Motor neuron (in vitro differentiated cells): ENCODE data around the gene MCC. TPM values are rescaled to one million over a fixed set of nuclear protein-coding genes. Genes with fewer than 3 reads are reported as not detected.

ENCODE experiments used
- ATAC-seq, 8 experiments: fragments of 200-7000 bp; cut with Tn5 transposase; replicated peaks in 6 of 8; 2 replicates each; pipeline ENCODE4 v1.8.0; 2021; ENCODE audit warnings: mild to moderate bottlenecking in 8 of 8, moderate library complexity in 8 of 8
- H3K27ac ChIP-seq, 2 donors: fragments of 250-450 bp; sonication (Bioruptor Pico); 2 replicates each; pipeline ENCODE4 v1.9.0; 2021; ENCODE audit warnings: antibody characterized with exemption in 2 of 2, mild to moderate bottlenecking in 2 of 2, moderate library complexity in 1 of 2
- H3K4me1 ChIP-seq, 2 donors: fragments of 250-450 bp; sonication (Bioruptor Pico); replicated peaks in 1 of 2; 2 replicates each; pipeline ENCODE4 v1.6.1; 2021; ENCODE audit warnings: antibody characterized with exemption in 2 of 2, mild to moderate bottlenecking in 2 of 2, moderate library complexity in 1 of 2
- H3K4me3 ChIP-seq, 5 donors: fragments of 250-450 bp; sonication (Bioruptor Pico); 2 replicates each; pipeline ENCODE4 v1.9.0; 2021; ENCODE audit warnings: antibody characterized with exemption in 5 of 5, mild to moderate bottlenecking in 5 of 5, moderate library complexity in 4 of 5
- whole genome bisulfite sequencing, 10 experiments: fragments of 450-650 bp; shearing (Covaris generic); methylation state at CpG; one replicate each; pipeline ENCODE4 v1.0.0; 2022; 5-methylcytosine and 5-hydroxymethylcytosine counted together
- in situ Hi-C, 9 experiments: fragments of 400-800 bp; cut with MboI; loops; one replicate each; pipeline ENCODE4 v1.15.0; 2021; ENCODE audit warnings: low sequenced_read_pairs in 9 of 9, low pct_unique_long_range_greater_than_20kb in 2 of 9; ENCODE audit not compliant: unreplicated experiment in 9 of 9
- total RNA-seq, 8 experiments: library from RNA; unstranded; fragments of 300-600 nt; gene quantifications; 2 replicates each; pipeline versions ENCODE4 v1.2.3 to v1.2.4, GENCODE V29; 2022

MCC gene
- total RNA-seq, 8 experiments from 2014 or later: 6.7 to 66.0 (median 12.2) TPM

DNA sequence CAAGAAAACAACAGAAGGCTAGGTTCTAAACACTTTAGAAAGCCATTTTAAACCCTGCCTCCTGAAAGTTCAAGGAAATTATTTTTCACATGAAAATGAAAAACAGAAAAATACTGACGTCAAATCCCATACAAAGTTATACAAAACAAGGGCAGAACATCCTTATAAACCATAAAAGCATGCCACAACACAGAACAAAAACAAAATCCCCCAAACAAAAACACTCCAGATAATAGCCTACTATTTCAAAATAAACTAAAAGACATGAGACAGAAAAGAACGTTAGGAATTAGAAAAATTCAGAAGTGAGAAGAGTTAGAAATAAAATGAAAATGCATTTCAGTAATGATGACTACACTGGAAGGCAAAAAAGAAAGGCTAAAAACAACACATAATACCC is 338.0 kb downstream of the MCC start:
- 43 to 100% (median 87%) methylated on average over 1 to 2 of the region's 2 CpGs for WGBS, 10 experiments
- Histone ChIP-seq H3K27ac (no peak overlapping the region), H3K4me3 (no peak overlapping the region), H3K4me1 (peaks cover 2 to 9% of the 10 kb centered on the region in 2 donors)
- no peak for ATAC-seq
- in situ Hi-C loops: no loop called here

DNA sequence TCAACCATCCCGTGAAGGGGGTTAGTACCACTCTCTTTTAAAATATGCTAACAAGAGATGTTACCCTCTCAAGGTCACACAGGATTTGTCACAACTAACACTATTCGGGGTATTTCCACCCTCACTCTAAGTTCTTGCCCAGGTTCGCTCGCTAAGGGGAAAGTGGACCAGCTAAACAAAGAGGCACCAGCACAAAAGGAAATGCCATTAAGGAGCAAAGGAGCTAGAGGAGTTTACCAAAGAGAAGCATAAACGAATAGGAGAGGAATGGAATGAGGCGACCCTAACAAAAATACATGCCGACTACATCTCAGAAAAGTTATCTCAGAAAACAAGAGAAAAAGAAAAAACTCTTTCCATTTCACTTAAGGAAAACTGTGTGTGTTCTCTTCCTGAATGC is 340.7 kb downstream of the MCC start:
- H3K4me1 ChIP-seq: peaks cover 2 to 12% of the 10 kb centered on the region in 2 donors
- no peak for ATAC-seq
- no peak overlapping the region for H3K27ac ChIP-seq
- in situ Hi-C loops: no loop called here
- no peak overlapping the region for H3K4me3 ChIP-seq
- WGBS, 10 experiments: 40 to 100% (median 90%) methylated on average over 1 to 7 of the region's 7 CpGs

DNA sequence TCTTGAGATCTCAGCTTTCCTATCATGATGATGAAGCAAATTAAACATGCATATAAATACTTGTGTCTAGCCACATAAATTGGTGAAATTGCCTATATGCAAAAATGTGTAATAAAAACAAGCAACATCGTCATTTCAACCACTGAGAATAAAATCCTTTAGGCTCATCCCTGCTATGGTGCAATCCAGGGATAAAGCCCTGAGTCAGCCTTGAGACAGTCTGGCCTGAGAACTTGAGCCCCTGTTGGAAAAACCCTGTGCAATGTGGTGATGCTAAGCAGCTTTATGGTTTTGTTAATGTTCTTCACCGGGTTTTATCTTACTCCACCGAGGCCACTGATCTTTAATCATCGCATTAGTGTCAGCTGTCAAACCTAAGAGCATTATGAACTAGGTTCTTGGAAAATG is 341.1 kb downstream of the MCC start:
- no peak overlapping the region for H3K4me3 ChIP-seq
- ATAC-seq: peak in 5 of 8 experiments; percentile 37 to 95 (median 85)
- in situ Hi-C loops: no loop called here
- 0 to 76% (median 33%) methylated on average over 1 to 4 of the region's 4 CpGs for WGBS, 10 experiments
- H3K4me1 ChIP-seq: peaks cover 2 to 12% of the 10 kb centered on the region in 2 donors
- no peak overlapping the region for H3K27ac ChIP-seq

DNA sequence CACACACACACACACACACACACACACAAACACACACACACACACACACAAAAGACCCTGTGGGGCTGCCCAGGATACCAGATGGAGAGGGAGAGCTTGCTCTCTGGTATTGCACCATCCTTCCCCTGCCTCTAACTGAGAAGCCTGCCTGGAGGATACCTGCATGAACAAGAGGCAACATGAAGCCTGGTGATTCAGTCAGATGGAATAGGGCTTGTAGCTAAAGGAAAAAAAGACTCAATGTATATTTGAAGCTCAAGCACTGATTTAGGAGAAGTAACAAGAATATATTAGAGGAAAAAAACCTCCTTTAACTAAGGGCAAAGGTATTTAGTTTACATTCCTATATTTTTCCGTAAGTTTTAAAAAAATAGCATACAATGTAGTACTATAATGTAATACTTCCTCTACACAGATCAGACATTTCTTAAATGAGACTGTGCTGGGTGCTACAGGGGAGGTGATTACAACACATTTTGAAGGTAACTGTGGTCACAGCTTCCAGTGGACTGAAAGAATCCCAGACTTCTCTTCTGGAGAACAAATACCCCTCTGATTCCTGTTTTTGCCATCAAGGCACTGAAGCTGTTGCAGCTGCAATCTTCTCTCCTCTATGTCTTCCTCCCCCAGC is 342.4 kb downstream of the MCC start:
- in situ Hi-C loops: no loop called here

DNA sequence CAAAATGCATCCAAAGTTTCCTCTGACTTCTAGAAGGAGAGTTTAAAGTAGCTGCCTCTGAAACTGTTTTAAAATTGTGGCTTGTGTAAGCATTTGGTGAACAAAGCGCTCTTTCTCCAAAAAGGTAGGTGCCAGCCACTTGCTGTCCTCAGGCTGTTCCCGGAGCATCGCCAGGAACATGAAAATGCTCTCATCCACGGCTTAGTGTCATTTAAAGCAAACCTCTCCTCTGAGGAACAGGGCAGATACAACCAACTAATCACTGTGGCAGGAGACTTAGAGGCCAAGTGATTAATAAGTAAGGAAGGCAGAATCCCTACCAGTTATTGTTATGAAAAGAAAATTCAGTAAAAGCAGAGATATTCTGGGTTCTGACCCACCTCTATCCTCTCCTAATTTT is 346.1 kb downstream of the MCC start:
- peaks cover 2 to 7% of the 10 kb centered on the region in 2 donors for H3K4me1 ChIP-seq
- WGBS, 10 experiments: 39 to 100% (median 75%) methylated on average over 1 to 4 of the region's 4 CpGs; no CpG with 5 or more reads in 4 of the 10 experiments
- in situ Hi-C loops: no loop called here
- H3K4me3 ChIP-seq: no peak overlapping the region
- no peak for ATAC-seq
- H3K27ac ChIP-seq: no peak overlapping the region

More for the DNA sequence above, 342.4 kb downstream of the MCC start:
- H3K4me3 ChIP-seq: no peak overlapping the region
- no peak overlapping the region for H3K27ac ChIP-seq
- 0 to 100% (median 36%) methylated on average over 1 of the region's 1 CpG; no CpG with 5 or more reads in 3 of the 10 experiments for WGBS, 10 experiments
- H3K4me1 ChIP-seq: peaks cover 2 to 12% of the 10 kb centered on the region in 2 donors
- ATAC-seq: peak in 2 of 8 experiments; percentile 40 to 45

DNA sequence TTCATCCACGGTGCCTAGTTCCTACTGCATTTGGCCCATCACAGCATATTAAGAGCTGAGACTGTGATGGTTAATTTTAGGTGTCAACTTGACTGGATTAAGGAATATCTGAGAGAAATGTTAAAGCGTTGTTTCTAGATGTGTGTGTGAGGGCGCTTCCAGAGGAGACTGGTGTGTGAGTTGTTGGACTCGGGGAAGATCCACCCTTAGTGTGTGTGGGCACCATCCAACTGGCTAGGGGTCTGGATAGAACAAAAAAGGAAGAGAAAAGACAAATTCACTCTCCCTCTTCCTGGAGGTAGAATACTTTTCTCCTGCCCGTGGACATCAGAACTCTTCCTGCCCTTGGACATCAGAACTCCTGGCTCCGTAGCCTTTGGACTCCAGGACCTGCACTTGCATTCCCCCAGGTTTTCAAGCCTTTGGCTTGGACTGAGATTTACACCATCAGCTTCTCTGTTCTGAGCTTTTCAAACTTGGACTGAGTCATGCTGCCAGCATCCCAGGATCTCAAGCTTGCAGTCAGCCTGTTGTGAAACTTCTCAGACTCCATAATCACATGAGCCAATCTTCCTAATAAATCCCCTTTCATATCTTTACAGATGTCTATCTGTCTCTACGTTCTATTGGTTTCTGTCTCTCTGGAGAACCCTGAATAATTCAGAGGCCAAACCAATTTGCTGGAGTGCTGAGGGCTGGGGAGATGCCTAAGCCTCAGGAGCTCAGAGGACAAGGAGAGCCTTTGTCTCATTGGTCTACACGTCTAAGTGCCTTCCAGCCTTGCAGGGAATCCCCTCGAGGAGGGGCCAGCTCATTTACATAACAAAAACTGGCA is 347.2 kb downstream of the MCC start:
- H3K27ac ChIP-seq: no peak overlapping the region
- in situ Hi-C loops: no loop called here
- no peak overlapping the region for H3K4me3 ChIP-seq
- peak in 6 of 8 experiments; percentile 23 to 91 (median 62) for ATAC-seq
- WGBS, 10 experiments: 27 to 81% (median 50%) methylated on average over 2 to 6 of the region's 9 CpGs; no CpG with 5 or more reads in 1 of the 10 experiments
- peaks cover 2 to 3% of the 10 kb centered on the region in 2 donors for H3K4me1 ChIP-seq

DNA sequence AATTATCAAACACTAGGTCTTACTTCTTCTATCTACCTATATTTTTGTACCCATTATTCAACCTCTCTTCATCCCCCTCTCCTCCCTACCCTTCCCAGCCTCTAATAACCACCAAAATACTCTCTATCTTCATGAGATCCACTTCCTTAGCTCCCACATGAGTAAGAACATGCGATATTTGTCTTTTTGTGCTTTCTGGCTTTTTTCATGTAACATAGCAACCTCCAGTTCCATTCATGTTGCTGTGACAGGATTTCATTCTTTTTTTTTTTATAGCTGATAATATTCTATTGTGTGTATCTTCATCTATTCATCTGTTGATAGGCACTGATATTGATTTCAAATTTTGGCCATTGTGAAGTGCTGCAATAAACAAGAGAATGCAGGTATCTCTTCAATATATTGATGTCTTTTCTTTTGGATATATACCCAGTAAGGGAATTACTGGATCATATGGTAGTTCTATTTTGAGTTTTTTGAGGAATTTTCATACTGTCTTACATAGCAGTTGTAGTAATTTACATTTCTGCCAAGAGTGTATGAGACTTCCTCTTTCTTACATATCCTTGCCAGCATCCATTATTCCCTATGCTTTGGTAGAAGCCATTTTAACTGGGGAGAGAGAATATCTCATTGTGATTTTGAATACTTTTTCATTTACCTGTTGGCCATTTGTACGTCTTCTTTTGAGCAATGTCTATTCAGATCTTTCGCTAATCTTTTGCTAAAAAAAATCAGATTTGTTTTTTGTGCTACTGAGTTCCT is 354.9 kb downstream of the MCC start:
- Histone ChIP-seq H3K4me1 (no peaks in the 10 kb centered on the region), H3K4me3 (no peak overlapping the region), H3K27ac (no peak overlapping the region)
- WGBS, 10 experiments: 80 to 100% (median 93%) methylated on average over 1 to 3 of the region's 3 CpGs; no CpG with 5 or more reads in 1 of the 10 experiments
- ATAC-seq: no peak
- in situ Hi-C loops: no loop called here

DNA sequence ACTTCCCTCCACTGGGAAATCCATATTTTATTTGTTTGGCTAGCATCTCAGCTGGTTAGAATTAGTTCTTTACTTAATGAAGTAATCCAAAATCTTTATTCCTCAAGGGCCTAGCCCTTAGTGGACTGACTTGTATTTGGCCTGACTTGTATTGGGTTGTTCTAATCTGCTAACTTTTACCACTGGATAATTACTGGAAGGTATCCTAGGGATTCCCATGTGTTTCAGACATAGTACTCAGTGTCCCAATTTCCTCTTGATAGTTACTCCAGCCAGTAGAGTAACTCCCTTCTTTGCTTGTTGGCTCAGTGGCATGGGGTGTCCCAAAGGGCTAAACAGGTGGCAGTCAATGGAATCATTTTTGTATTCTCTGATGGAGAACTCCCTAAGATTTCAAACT is 355.7 kb downstream of the MCC start:
- in situ Hi-C loops: no loop called here
- no peak for ATAC-seq
- H3K4me1 ChIP-seq: no peaks in the 10 kb centered on the region
- no peak overlapping the region for H3K4me3 ChIP-seq
- H3K27ac ChIP-seq: no peak overlapping the region

DNA sequence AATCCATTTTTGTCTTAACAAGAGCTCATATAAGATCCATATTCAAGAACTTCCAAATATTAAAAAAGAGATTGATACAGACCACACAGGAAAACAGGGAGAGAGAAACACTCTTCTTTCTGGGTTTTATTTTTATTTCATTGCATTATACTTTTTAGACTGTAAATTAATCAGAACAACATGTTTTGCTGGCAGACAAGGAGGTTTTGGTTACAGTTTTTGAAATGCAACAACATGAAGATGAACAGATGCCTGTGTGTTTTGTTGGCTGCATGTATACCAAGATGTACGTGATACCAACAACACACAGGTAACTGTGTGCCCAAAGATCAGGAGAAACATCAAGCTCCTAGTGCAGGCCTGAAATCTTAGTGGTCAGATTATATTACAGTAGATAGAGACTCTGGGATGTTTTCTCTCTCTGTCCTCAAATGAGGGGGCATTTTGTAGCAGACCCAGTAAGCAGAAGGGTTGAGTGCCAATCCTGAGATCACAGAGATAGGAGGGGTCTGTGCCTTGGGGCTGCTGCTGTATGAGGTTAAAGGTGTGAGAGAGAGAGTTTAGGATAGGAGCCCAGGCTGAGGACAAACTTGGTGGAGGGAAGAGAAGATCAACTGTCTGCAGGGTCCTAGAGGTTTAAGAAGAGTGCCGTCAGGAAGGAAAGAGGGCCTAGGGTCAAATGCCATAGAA is 359.5 kb downstream of the MCC start:
- 0 to 100% (median 50%) methylated on average over 1 to 2 of the region's 2 CpGs; no CpG with 5 or more reads in 2 of the 10 experiments for WGBS, 10 experiments
- H3K27ac ChIP-seq: no peak overlapping the region
- in situ Hi-C loops: no loop called here
- no peak for ATAC-seq
- H3K4me1 ChIP-seq: no peaks in the 10 kb centered on the region
- H3K4me3 ChIP-seq: no peak overlapping the region

DNA sequence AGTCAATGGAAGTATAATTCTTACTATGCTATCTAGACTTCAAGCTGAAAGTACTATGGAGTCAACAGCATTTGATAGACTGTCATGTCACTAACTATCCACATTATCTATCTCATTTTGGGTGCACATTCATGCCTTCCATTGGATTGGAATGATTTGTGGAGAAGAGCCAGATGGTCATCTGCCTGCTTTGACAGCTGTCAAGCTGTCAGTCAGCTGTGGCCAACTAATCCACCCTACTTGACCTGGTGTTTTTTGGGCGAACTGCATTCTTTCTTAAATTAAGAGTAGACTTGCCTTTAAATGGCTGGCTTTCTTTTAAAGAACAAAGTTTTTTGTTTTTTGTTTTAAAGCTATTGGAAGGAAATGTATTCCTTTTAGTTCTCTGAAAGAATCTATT is 360.2 kb downstream of the MCC start:
- Histone ChIP-seq H3K4me1 (no peaks in the 10 kb centered on the region), H3K27ac (no peak overlapping the region), H3K4me3 (no peak overlapping the region)
- ATAC-seq: no peak
- WGBS, 10 experiments: 60 to 100% (median 89%) methylated on average over 1 of the region's 1 CpG; no CpG with 5 or more reads in 1 of the 10 experiments
- in situ Hi-C loops: no loop called here

DNA sequence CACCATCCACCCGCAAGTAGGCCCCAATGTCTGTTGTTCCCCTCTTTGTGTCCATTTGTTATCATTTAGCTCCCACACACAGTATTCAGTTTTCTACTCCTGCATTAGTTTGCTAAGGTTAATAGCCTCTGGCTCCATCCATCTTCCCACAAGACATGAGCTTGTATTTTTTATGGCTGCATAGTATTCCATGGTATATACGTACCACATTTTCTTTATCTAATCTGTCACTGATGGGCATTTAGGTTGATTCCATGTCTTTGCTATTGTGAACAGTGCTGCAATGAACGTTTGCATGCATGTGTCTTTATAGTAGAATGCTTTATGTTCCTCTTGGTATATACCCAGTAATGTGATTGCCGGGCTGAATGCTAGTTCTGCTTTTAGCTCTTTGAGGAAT is 361.2 kb downstream of the MCC start:
- in situ Hi-C loops: no loop called here
- Histone ChIP-seq H3K4me3 (no peak overlapping the region), H3K4me1 (no peaks in the 10 kb centered on the region), H3K27ac (no peak overlapping the region)
- WGBS, 10 experiments: 32 to 100% (median 72%) methylated on average over 1 to 4 of the region's 4 CpGs; no CpG with 5 or more reads in 2 of the 10 experiments
- no peak for ATAC-seq

DNA sequence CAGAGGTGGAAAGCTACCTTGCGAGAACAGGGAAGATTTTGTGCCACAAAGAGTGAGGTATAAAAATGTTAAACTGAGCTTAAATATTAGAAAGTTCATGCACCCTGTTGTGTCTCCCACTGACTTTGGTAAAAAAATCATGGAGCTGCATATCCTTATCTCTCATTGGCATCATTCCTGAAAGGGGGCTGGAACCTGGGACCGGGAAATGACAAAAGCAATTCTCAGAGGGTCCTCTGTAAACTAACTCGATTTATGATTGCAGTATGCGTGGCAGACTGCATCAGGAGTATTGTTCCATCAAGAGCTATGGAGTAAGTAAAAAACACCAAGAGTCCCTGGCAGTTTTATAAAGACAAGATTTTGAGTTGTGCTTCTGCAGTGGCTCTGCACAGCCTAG is 362.9 kb downstream of the MCC start:
- ATAC-seq: no peak
- Histone ChIP-seq H3K4me1 (no peaks in the 10 kb centered on the region), H3K4me3 (no peak overlapping the region), H3K27ac (no peak overlapping the region)
- in situ Hi-C loops: no loop called here
- 72 to 100% (median 88%) methylated on average over 1 to 4 of the region's 4 CpGs; no CpG with 5 or more reads in 2 of the 10 experiments for WGBS, 10 experiments
